ENCODE results near the gene PPP1CB.

DNA sequence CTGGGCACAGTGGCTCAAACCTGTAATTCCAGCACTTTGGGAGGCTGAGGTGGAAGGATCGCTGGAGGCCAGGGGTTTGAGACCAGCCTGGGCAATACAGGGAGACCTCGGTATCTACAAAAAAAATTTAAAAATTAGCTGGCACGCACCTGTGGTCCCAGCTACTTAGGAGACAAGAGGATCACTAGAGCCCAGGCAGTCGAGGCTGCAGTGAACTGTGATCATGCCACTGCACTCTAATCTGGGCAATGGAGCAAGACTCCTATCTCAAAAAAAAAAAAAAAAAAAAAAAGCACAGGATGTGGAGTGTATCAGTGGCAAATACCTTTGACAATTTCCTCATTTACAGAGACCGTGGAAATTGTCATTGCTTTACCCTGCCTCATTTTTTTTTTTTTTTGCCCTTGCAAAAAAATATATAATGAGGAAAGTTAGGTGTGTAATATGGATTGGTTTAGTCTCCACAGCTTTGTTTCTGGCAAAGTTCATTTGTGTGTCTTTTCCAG is 20.9 kb upstream of the PPP1CB start:
- TF ChIP-seq, protein P1, sequence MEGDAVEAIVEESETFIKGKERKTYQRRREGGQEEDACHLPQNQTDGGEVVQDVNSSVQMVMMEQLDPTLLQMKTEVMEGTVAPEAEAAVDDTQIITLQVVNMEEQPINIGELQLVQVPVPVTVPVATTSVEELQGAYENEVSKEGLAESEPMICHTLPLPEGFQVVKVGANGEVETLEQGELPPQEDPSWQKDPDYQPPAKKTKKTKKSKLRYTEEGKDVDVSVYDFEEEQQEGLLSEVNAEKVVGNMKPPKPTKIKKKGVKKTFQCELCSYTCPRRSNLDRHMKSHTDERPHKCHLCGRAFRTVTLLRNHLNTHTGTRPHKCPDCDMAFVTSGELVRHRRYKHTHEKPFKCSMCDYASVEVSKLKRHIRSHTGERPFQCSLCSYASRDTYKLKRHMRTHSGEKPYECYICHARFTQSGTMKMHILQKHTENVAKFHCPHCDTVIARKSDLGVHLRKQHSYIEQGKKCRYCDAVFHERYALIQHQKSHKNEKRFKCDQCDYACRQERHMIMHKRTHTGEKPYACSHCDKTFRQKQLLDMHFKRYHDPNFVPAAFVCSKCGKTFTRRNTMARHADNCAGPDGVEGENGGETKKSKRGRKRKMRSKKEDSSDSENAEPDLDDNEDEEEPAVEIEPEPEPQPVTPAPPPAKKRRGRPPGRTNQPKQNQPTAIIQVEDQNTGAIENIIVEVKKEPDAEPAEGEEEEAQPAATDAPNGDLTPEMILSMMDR (IDR thresholded peaks at IDR 0.05): no peak
- no peak for TF ChIP-seq POLR2A (IDR thresholded peaks at IDR 0.05)

Data from heart left ventricle (tissue), 13 donors.